Ammon's horn (tissue), 1 donor: Measurements from ENCODE around the gene GGT1.
"Not testable (repeated sequence)": the region's sequence is repeated elsewhere in the genome, so short reads cannot be mapped to it uniquely, and the experiment has no call there.

Source experiments
- DNase-seq: peaks from one replicate; pipeline ENCODE4 v3.0.0-alpha.2; 2016; ENCODE audit warnings: low spot score

The GGT1 gene

GRCh38 chr22:24602847-24603769, at the start of gene GGT1:
GGT1 (plus strand) TSS chr22:24603193; CDS start chr22:24611082, 7,889 bp downstream.
- DNase-seq = not testable (repeated sequence)

DNA sequence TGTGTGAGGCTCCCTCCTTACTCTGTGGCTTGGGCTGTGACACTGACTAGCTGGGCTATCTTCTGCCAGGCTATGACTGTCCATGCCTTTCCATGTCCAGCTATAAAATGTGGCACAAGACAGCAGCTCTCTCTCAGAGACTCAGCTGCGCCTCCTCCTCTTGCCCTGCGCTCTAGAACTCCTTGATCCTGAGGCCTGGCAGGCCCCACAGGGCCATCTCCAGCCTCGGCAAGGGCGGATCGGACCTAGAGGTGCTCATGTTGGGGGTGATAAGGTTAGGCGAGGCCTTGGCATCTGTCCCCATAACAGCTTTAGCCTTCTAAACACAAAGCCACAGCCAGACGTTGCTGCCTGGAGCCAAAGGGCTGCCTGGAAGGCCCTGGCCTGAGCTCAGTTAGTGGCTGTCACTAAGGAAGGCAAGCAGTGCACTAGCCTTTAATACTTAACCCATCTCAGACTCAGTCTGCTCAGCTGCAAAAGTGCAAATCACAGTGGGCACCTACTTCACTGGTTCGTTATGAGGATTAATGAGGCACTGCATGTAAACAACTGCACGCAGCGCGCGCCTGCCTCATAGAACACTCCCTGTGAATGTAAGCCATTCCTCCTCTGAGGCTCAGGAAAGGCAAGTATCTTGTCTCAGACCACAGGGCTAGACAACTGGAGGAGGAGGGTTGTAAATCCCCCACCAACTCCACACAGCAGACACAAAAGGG, 49.2 kb upstream of the GGT1 start:
- DNase-seq = no peak

DNA sequence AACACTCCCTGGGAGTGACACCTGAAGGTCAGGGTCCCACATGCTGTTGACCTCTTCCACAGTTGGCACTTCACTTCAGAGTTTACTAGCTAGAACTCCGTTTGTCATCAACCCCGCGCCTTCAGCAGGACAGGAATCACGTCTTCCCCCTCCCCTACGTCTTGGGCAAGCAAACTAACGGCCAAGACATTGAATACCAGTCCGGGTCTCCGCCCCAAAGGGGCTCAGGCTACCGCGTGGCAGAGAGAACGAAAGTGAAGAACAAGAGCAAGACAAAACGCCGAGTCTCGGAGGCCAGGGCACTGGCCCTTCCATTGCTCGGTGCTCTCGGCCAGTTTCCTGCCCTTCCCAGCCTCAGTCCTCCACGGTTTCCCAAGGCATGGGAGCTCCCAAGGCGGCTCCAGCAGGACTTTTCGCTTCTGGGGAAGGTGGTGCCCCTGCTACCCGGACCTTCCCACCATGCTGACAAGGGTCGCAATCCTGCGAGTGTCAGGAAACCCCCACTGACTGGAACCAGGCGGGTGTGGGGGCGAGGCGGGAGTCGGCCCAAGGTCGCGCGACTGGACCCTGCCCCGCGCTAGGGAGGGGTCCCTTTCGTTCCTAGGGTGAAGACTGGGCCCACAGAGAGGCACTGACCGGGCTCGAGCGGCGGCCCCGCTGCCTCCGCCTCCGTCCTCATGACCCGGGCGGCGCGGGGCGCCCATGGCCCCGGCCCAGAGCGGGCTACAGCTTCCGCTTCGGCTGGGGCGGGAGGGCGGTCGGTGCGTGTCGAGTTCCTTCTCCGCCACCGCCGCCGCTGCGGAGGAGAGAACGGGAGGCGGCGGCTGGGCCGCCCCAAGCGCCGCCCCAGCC, 48.5 kb upstream of the GGT1 start, which contains the start of gene GUCD1:
Gene GUCD1 (minus strand): TSS at position 826 of the 852 bp plus-strand sequence. CDS start 147 bp downstream, at position 679.
- peak; percentile 16 for DNase-seq

- peak; percentile 99 for DNase-seq
These were observed 47.6 kb upstream of the GGT1 start, which contains the start of gene SNRPD3 for GRCh38 chr22:24555165-24556039. SNRPD3 (plus strand) TSS chr22:24555999; CDS start chr22:24557675, 1,676 bp downstream.

- no peak for DNase-seq
These were observed 43.5 kb upstream of the GGT1 start for GRCh38 chr22:24559471-24559870.

DNA sequence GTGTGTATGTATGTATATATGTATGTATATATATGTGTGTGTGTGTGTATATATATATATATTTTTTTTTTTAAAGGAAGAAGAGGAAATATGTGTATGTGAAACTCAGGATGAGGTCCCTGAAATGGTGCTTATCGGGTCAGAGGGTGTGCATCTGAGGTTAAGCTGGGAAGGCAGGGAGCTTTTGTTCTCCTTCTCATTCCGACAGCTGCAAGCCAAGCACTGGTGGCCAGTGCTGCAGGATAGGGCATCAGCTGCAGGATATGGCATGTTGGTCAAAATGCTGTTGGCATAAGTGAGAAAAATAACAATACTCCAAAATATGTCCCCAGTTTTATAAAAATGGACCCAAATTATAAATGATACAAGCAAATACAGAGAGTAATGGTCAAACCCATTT, 39.7 kb upstream of the GGT1 start:
- no peak for DNase-seq

DNA sequence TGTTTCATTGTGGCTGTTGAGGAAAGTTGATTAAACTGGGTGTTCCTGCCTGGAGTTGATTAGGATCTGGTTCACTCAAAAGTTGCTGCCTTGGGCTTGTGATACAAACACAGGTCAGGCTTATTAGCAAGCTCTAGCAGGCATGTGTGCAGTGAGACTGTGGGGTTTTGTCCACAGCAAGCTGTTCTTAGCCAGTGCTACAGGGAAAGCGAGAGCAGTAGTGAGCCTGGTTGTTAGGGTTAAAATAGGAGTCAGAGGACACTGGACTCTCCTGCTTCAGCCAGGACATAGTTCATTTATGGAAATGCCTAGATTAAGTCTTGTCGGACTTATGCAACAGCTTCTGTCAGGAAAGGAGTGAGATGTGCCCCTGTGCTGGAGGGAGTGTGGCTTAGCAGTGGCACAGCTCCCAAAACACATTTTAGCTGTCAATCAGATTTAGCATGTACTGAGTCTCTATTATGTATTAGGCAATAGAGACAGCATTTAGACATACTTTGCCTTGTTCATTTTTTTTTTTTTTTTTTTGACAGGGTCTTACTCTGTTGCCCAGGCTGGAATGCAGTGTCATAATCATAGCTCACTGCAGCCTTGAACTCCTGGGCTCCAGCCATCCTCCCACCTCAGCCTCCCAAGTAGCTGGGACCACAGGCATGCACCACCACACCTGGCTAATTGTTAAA, 38.5 kb upstream of the GGT1 start:
- no peak for DNase-seq

DNA sequence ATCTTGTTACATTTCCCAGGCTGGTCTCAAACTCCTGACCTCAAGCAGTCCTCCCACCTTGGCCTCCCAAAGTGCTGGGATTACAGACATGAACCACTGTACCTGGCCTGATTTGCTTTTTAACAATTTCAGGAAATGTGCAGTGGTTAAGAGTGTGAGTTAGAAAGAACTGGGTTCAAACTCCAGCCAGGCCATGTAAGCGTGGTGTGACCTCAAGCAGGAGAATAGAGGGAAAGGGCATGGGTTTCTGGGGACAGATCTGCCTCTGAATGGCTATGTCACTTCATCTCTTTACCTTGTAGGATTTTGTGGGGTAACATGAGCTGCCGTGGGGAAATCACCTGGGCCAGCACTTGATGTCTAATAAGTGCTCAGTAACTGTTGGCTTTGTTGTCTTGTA, 37.9 kb upstream of the GGT1 start:
- DNase-seq = no peak

DNA sequence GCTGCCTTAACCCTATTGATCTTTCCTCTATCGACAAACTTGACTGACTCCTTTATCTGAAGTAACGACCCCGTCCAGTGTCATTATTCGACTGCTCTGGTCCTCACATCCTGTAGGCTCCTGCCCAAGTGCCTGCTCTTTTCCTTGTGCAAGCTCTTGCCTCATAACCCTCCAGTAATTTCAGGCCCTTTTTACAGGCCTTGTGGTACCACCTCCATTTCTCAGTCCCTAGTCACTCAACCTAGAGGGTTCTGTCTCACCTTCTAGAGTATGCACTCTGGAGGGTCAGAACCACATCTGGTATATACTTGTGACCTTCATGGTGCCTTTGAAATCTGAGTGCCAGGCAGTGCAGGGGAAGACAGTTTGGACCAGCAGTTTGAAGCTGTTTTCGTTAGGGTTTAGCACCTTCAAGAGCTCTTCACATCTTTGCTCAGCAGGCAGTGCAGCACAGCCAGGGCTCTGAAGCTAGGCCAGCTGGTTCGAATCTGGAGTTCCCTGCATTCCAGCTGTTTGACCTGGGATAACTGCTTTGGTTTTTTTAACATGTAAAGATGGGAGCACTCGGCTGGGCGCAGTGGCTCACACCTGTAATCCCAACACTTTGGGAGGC, 36.0 kb upstream of the GGT1 start:
- no peak for DNase-seq

- DNase-seq = no peak
These were observed 35.3 kb upstream of the GGT1 start for GRCh38 chr22:24567668-24568067.

DNA sequence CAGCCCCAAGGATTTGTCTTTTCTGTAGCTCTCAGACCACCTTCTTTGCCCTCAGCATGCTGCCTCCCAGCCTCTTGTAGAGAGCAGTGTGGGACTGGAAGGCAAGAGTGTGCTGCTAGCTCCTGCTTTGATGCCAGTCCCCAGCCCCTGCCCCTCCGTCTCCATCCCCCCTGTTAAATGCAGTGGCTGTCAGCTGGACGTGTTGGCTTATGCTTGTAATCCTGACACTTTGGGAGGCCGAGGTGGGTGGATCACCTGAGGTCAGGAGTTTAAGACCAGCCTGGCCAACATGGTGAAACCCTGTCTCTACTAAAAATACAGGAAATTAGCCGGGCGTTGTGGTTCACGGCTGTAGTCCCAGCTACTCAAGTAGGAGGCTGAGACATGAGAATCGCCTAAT, 31.7 kb upstream of the GGT1 start:
- DNase-seq = no peak

DNA sequence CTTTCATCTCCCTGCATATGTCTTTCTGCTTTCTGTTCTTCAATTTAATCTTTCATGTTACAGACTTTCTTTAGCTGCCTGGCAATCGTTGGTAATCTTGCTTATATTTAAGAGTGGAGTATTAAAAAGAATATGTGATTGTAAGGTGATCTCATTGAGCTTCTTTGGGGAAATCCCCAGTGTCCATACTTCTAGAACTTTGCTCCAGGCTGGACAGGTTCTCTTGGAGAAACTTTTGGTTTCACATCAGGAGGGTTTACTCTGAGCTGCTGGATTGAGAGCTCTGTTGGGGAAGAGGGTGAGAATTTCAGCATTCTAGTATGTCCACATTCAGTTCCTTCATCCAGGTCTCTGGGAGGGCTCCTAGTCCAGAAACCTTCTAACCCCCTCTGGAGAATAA, 26.2 kb upstream of the GGT1 start:
- DNase-seq = no peak

GRCh38 chr22:24578355-24579257, 24.4 kb upstream of the GGT1 start:
- DNase-seq = no peak

GRCh38 chr22:24579258-24579601, 23.8 kb upstream of the GGT1 start:
- no peak for DNase-seq

GRCh38 chr22:24580276-24580675, 22.7 kb upstream of the GGT1 start:
- no peak for DNase-seq

DNA sequence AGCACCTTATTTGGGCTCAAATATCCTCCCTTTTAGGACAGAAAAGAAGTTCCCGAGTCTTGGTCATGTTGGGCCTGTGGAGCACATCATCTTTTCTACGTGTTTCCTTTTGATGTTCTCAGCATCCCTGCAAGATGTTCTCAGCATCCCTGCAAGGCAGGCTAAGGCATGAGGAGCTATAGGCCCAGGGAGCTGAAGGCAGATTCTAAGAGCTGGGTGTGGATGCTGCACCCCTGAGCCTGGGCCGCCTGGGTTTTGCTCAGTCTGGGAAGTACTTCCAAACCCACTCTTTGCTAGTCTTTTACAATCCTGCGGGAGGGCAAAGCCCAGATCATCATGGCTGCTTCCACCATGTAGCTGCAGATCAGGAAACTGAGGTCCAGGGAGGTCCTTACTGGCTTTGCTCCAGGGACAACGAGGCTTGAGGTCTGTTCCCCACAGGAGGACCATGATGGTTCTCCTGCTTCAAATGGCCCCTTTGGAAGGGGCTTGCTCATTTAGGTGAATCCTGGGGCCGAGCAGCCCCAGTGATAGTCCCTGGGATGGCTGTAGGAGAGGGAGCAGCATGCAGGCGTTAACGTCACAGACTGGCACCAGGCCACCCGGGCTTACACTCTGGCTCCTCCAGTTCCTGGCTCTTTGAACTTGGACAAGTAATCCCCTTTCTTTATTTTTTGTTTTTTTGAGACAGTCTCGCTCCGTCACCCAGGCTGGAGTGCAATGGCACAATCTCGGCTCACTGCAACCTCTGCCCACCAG, 20.8 kb upstream of the GGT1 start:
- no peak for DNase-seq

- DNase-seq = no peak
These were observed 19.5 kb upstream of the GGT1 start for GRCh38 chr22:24583221-24584165.
